ENCODE results near the gene MAPK12. TPM values are rescaled to one million over a fixed set of nuclear protein-coding genes. Genes with fewer than 3 reads are reported as not detected.

Gene MAPK12
- total and polyA plus RNA-seq, 9 donors = 0.87 to 35.3 (median 23.3) TPM

GRCh38 chr22:50308986-50309600 lies 47.6 kb upstream of the MAPK12 start:
- Histone ChIP-seq H3K4me3 (no peak overlapping the region), H3K9me3 (no peaks in the 10 kb centered on the region), H3K27me3 (no peaks in the 10 kb centered on the region), H3K36me3 (no peaks in the 10 kb centered on the region), H3K27ac (peak overlapping the region; percentile 57 to 70), H3K4me1 (ENCODE audit: insufficient read depth) (peaks cover 22% of the 10 kb centered on the region)
- peak in 3 of 5 donors; percentile 39 to 65 (median 59) for DNase-seq
- intact Hi-C loops (cut with DNase I) = no loop called here
- TF ChIP-seq EP300 (IDR thresholded peaks at IDR 0.05) (no peak), POLR2A (IDR thresholded peaks at IDR 0.05) (no peak)
- TF ChIP-seq, protein P1, sequence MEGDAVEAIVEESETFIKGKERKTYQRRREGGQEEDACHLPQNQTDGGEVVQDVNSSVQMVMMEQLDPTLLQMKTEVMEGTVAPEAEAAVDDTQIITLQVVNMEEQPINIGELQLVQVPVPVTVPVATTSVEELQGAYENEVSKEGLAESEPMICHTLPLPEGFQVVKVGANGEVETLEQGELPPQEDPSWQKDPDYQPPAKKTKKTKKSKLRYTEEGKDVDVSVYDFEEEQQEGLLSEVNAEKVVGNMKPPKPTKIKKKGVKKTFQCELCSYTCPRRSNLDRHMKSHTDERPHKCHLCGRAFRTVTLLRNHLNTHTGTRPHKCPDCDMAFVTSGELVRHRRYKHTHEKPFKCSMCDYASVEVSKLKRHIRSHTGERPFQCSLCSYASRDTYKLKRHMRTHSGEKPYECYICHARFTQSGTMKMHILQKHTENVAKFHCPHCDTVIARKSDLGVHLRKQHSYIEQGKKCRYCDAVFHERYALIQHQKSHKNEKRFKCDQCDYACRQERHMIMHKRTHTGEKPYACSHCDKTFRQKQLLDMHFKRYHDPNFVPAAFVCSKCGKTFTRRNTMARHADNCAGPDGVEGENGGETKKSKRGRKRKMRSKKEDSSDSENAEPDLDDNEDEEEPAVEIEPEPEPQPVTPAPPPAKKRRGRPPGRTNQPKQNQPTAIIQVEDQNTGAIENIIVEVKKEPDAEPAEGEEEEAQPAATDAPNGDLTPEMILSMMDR (IDR thresholded peaks at IDR 0.05) = no peak
- 18 to 32% (median 27%) methylated on average over 9 of the region's 9 CpGs for WGBS, 3 donors

DNA sequence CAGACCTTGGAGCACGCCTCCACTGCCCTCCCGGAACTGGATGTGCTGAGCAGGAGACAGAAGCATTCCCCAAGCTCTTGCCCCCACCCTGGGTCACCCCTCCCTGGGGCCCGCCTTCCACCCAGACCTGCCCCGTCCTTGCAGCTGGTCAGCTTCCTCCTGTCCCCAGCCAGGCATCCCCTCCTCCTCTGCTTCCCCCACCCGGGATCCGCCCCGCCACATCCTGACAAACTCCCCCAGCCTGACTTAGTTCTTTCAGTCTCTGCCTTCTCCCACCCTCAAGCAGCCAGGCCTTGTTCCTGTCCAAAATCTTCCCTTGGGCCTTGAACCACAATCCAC lies 47.1 kb upstream of the MAPK12 start:
- H3K36me3 ChIP-seq = no peaks in the 10 kb centered on the region
- no peaks in the 10 kb centered on the region for H3K9me3 ChIP-seq
- no peaks in the 10 kb centered on the region for H3K27me3 ChIP-seq
- H3K4me3 ChIP-seq = no peak overlapping the region
- intact Hi-C loops (cut with DNase I) = no loop called here
- peak overlapping the region; percentile 46 to 70 for H3K27ac ChIP-seq
- TF ChIP-seq, protein P1 (IDR thresholded peaks at IDR 0.05) = no peak
- TF ChIP-seq EP300 (IDR thresholded peaks at IDR 0.05) (no peak), POLR2A (IDR thresholded peaks at IDR 0.05) (no peak)
- H3K4me1 ChIP-seq (ENCODE audit: insufficient read depth) = peaks cover 28% of the 10 kb centered on the region
- 6 to 8% (median 8%) methylated on average over 7 of the region's 7 CpGs for WGBS, 3 donors
- peak; percentile 76 to 85 (median 78) for DNase-seq

- Histone ChIP-seq H3K4me1 (ENCODE audit: insufficient read depth) (peaks cover 33% of the 10 kb centered on the region), H3K36me3 (no peaks in the 10 kb centered on the region), H3K4me3 (no peak overlapping the region), H3K27ac (peak overlapping the region; percentile 46 to 70), H3K27me3 (no peaks in the 10 kb centered on the region), H3K9me3 (no peaks in the 10 kb centered on the region)
- DNase-seq = peak in 4 of 5 donors; percentile 53 to 74 (median 70)
- WGBS, 3 donors = 24 to 32% (median 26%) methylated on average over 14 to 19 of the region's 19 CpGs
- intact Hi-C loops (cut with DNase I) = no loop called here
- no peak for TF ChIP-seq POLR2A (IDR thresholded peaks at IDR 0.05)
- TF ChIP-seq EP300 (IDR thresholded peaks at IDR 0.05) = no peak
- TF ChIP-seq, protein P1 (IDR thresholded peaks at IDR 0.05) = no peak
These were observed 46.6 kb upstream of the MAPK12 start for GRCh38 chr22:50307890-50308596.

- intact Hi-C loops (cut with DNase I) = no loop called here
- TF ChIP-seq POLR2A (IDR thresholded peaks at IDR 0.05) = peak; percentile 56
- TF ChIP-seq, protein P1 (IDR thresholded peaks at IDR 0.05) = peak in 1 of 3 donors; percentile 25
- no peak for TF ChIP-seq EP300 (IDR thresholded peaks at IDR 0.05)
- H3K4me1 ChIP-seq (ENCODE audit: insufficient read depth) = peaks cover 42% of the 10 kb centered on the region
- 0 to 1% (median 0%) methylated on average over 23 to 100 of the region's 105 CpGs for WGBS, 3 donors
- peak within 1 kb of the TSS; percentile 76 for H3K4me3 ChIP-seq
- no peaks in the 10 kb centered on the region for H3K27me3 ChIP-seq
- DNase-seq = peak; percentile 81 to 89 (median 87)
- H3K36me3 ChIP-seq = no peaks in the 10 kb centered on the region
- H3K9me3 ChIP-seq = no peaks in the 10 kb centered on the region
- peak within 1 kb of the TSS; percentile 91 to 92 for H3K27ac ChIP-seq
These were observed 45.6 kb upstream of the MAPK12 start, which contains the start of gene PLXNB2 for GRCh38 chr22:50306753-50307749. TSS of gene PLXNB2 (minus strand) at chr22:50307646. CDS start at chr22:50290584, 17,062 bp downstream.
